ENCODE measurements around the gene SLC9A8. TPM values are rescaled to one million over a fixed set of nuclear protein-coding genes. Genes with fewer than 3 reads are reported as not detected.

Gene SLC9A8
- total RNA-seq, 1 donor from 2014 or later: 10.5 TPM

- Mint-ChIP-seq H3K9me3 (ENCODE audit: unreplicated experiment) (no peaks in the 10 kb centered on the region), H3K27me3 (ENCODE audit: unreplicated experiment) (peaks cover 4% of the 10 kb centered on the region), H3K4me3 (ENCODE audit: unreplicated experiment) (peak overlapping the region; percentile 86), H3K27ac (ENCODE audit: unreplicated experiment) (peak overlapping the region; percentile 88), H3K4me1 (ENCODE audit: unreplicated experiment) (peaks cover 11% of the 10 kb centered on the region), H3K36me3 (ENCODE audit: low read depth, unreplicated experiment) (peaks cover 2% of the 10 kb centered on the region)
- peak; percentile 21 for DNase-seq (ENCODE audit: low spot score)
- no peak for TF ChIP-seq CTCF (IDR thresholded peaks at IDR 0.05; ENCODE audit: unreplicated experiment)
Measured at GRCh38 chr20:49914310-49915117, 101.9 kb downstream of the SLC9A8 start.

DNA sequence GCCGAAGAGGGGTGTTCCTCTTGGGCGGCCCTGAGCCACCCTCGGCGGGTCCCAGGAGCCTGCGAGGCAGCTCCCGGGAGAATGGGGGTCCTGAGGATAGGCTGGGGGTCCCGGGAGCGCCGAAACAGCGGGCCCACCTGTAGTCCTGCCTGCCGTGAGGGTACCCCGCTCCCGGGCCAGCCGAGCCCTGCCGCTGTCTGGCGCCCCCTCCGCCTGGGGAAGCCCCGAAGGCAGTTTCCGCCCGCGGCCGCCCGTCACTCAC is 102.4 kb downstream of the SLC9A8 start:
- no peak for DNase-seq (ENCODE audit: low spot score)
- H3K27me3 Mint-ChIP-seq (ENCODE audit: unreplicated experiment): peaks cover 4% of the 10 kb centered on the region
- no peak for TF ChIP-seq CTCF (IDR thresholded peaks at IDR 0.05; ENCODE audit: unreplicated experiment)
- peaks cover 11% of the 10 kb centered on the region for H3K4me1 Mint-ChIP-seq (ENCODE audit: unreplicated experiment)
- no peaks in the 10 kb centered on the region for H3K9me3 Mint-ChIP-seq (ENCODE audit: unreplicated experiment)
- H3K4me3 Mint-ChIP-seq (ENCODE audit: unreplicated experiment): peak overlapping the region; percentile 86
- H3K36me3 Mint-ChIP-seq (ENCODE audit: low read depth, unreplicated experiment): no peaks in the 10 kb centered on the region
- peak overlapping the region; percentile 88 for H3K27ac Mint-ChIP-seq (ENCODE audit: unreplicated experiment)

- H3K36me3 Mint-ChIP-seq (ENCODE audit: low read depth, unreplicated experiment): no peaks in the 10 kb centered on the region
- H3K4me1 Mint-ChIP-seq (ENCODE audit: unreplicated experiment): peaks cover 11% of the 10 kb centered on the region
- peak within 1 kb of the TSS; percentile 99 for H3K4me3 Mint-ChIP-seq (ENCODE audit: unreplicated experiment)
- peak within 1 kb of the TSS; percentile 100 for H3K27ac Mint-ChIP-seq (ENCODE audit: unreplicated experiment)
- peaks cover 4% of the 10 kb centered on the region for H3K27me3 Mint-ChIP-seq (ENCODE audit: unreplicated experiment)
- peak; percentile 88 for DNase-seq (ENCODE audit: low spot score)
- H3K9me3 Mint-ChIP-seq (ENCODE audit: unreplicated experiment): no peaks in the 10 kb centered on the region
- TF ChIP-seq CTCF (IDR thresholded peaks at IDR 0.05; ENCODE audit: unreplicated experiment): no peak
Measured at GRCh38 chr20:49915380-49916145, 102.9 kb downstream of the SLC9A8 start, which contains the start of gene SPATA2. Gene SPATA2 (minus strand): TSS chr20:49915529. CDS start chr20:49908490, 7,039 bp downstream.

- H3K9me3 Mint-ChIP-seq (ENCODE audit: unreplicated experiment): no peaks in the 10 kb centered on the region
- no peaks in the 10 kb centered on the region for H3K36me3 Mint-ChIP-seq (ENCODE audit: low read depth, unreplicated experiment)
- no peak for DNase-seq (ENCODE audit: low spot score)
- peaks cover 4% of the 10 kb centered on the region for H3K27me3 Mint-ChIP-seq (ENCODE audit: unreplicated experiment)
- H3K27ac Mint-ChIP-seq (ENCODE audit: unreplicated experiment): peak overlapping the region; percentile 100
- H3K4me3 Mint-ChIP-seq (ENCODE audit: unreplicated experiment): peak overlapping the region; percentile 99
- TF ChIP-seq CTCF (IDR thresholded peaks at IDR 0.05; ENCODE audit: unreplicated experiment): no peak
- peaks cover 11% of the 10 kb centered on the region for H3K4me1 Mint-ChIP-seq (ENCODE audit: unreplicated experiment)
Measured at GRCh38 chr20:49916146-49917002, 103.7 kb downstream of the SLC9A8 start.
